Panc1 (cell line): ENCODE results near the gene FCGR3A. TPM values are rescaled to one million over a fixed set of nuclear protein-coding genes. Genes with fewer than 3 reads are reported as not detected.

ENCODE experiments used
- total RNA-seq: library from RNA; stranded (reverse); gene quantifications from one replicate; pipeline ENCODE4 v1.2.1, GENCODE V29; 2021; ENCODE audit not compliant: unreplicated experiment

Gene FCGR3A
- total RNA-seq, 1 experiment from 2014 or later, result 0.13 TPM

Other genes with a start within 250 kb of the FCGR3A start
- gene MPZ, start 239.8 kb downstream of the FCGR3A start, total RNA-seq, result not detected
- gene SDHC, start 235.4 kb downstream of the FCGR3A start, total RNA-seq, result 221 TPM
- not detected for gene CFAP126, start 181.9 kb downstream of the FCGR3A start, total RNA-seq
- 0.28 TPM for gene FCGR2A, start 44.4 kb downstream of the FCGR3A start, total RNA-seq
- 0.44 TPM for gene HSPA6, start 25.3 kb downstream of the FCGR3A start, total RNA-seq
- not detected for gene FCGR3B, start 81.4 kb upstream of the FCGR3A start, total RNA-seq
- gene FCGR2B, start 113.3 kb upstream of the FCGR3A start, total RNA-seq, result 0.15 TPM
- gene FCRLA, start 157.4 kb upstream of the FCGR3A start, total RNA-seq, result 0.15 TPM
- 0.41 TPM for gene FCRLB, start 171.7 kb upstream of the FCGR3A start, total RNA-seq
- gene DUSP12, start 200.0 kb upstream of the FCGR3A start, total RNA-seq, result 22.0 TPM
- 16.4 TPM for gene ATF6, start 216.5 kb upstream of the FCGR3A start, total RNA-seq